ENCODE results near the gene AEN. TPM values are rescaled to one million over a fixed set of nuclear protein-coding genes. Genes with fewer than 3 reads are reported as not detected.

AEN gene
- total RNA-seq, 1 experiment from 2014 or later: 36.2 TPM

DNA sequence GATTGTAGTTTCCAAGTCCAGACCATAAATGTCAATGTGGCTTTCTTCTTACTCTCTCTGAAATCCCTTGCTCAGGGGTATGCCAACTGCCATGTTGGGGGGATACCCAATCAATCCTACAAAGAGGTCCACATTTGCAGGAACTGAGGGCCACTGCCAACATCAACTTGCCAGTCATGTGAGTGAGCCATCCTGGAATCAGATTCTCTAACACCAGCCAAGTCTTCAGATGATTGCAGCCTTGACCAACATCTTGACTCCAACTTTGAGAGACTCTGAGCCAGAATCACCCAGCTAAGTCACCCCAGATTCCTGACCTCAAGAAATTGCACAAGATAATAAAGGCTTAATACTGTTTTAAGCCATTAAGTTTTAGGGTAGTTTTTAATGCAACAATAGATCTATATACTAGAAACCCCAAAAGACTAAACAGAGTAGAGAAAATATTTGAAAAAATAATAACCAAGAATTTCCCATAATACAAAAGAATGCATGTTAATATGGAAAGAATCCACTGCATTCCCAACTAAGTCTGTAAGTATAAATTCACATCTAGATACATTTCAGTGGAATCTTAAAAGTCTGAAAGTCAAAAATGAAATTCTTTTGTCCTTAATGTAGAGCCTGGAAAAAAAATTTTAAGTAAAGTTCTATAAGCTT lies 40.0 kb downstream of the AEN start (continued):
- TF ChIP-seq ZNF274 (IDR thresholded peaks at IDR 0.05; ENCODE audit: low read depth, low read length) (no peak), EZH2 (IDR thresholded peaks at IDR 0.05) (no peak), YY1 (IDR thresholded peaks at IDR 0.05; ENCODE audit: extremely low read depth, insufficient replicate concordance, low read depth, low read length) (no peak), MAX (IDR thresholded peaks at IDR 0.05) (no peak)

DNA sequence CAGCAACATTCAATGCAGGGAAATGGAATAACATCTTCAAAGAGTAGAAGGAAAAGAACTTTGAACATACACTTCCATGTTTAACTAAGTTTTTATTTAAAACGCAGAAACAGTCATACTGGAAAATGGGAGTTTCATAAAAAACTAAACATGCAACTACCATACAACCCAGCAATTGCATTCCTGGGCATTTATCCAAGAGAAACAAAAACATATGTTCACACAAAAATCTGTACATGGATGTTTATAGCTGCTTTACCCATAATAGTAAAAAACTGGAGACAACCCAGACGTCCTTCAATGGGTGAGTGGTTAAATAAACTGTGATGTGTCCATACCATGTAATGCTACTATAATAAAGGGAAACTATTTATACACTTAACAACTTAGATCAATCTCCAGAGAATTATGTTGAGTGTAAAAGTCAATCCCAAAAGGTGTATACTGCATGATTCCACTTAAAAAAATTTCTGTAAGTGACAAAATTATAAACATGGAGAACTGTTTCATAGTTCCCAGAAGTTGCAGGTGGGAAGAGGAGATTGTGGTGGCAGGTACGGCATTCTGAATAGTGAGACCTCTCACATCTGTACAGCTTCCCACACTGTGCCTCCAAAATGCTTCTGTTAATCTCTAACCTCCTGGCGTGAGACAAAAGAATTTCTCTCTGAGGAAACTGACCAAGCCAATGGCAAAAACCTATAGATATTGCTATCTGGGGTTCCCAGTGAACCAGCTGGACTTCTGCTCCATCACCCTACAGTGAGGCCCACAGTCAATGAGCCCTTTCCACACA lies 40.8 kb downstream of the AEN start:
- no peaks in the 10 kb centered on the region for H3K36me3 ChIP-seq (ENCODE audit: control insufficient read depth in 1 of 2, insufficient read depth in 2 of 2, low read length in 2 of 2)
- H3K9ac ChIP-seq (ENCODE audit: low read length): no peak overlapping the region
- H2AFZ ChIP-seq (ENCODE audit: low read depth, low read length, poor library complexity, severe bottlenecking): no peak overlapping the region
- H3K9me3 ChIP-seq (ENCODE audit: control insufficient read depth in 1 of 2, insufficient read depth in 1 of 2, low read depth in 1 of 2, low read length in 2 of 2): no peaks in the 10 kb centered on the region
- peaks cover 6 to 17% of the 10 kb centered on the region in 2 experiments; a peak in 3 of 4 replicates for H3K4me1 ChIP-seq (ENCODE audit: control insufficient read depth in 1 of 2, insufficient read depth in 2 of 2, low read length in 2 of 2)
- no TSS peak for BruUV-seq (replicated peaks)
- TF ChIP-seq, protein P1, sequence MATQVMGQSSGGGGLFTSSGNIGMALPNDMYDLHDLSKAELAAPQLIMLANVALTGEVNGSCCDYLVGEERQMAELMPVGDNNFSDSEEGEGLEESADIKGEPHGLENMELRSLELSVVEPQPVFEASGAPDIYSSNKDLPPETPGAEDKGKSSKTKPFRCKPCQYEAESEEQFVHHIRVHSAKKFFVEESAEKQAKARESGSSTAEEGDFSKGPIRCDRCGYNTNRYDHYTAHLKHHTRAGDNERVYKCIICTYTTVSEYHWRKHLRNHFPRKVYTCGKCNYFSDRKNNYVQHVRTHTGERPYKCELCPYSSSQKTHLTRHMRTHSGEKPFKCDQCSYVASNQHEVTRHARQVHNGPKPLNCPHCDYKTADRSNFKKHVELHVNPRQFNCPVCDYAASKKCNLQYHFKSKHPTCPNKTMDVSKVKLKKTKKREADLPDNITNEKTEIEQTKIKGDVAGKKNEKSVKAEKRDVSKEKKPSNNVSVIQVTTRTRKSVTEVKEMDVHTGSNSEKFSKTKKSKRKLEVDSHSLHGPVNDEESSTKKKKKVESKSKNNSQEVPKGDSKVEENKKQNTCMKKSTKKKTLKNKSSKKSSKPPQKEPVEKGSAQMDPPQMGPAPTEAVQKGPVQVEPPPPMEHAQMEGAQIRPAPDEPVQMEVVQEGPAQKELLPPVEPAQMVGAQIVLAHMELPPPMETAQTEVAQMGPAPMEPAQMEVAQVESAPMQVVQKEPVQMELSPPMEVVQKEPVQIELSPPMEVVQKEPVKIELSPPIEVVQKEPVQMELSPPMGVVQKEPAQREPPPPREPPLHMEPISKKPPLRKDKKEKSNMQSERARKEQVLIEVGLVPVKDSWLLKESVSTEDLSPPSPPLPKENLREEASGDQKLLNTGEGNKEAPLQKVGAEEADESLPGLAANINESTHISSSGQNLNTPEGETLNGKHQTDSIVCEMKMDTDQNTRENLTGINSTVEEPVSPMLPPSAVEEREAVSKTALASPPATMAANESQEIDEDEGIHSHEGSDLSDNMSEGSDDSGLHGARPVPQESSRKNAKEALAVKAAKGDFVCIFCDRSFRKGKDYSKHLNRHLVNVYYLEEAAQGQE (IDR thresholded peaks at IDR 0.05; ENCODE audit: low read depth): no peak
- no peak for DNase-seq (ENCODE audit: low read depth, low spot score)
- POLR2A ChIA-PET: no interaction called here
- CTCF ChIA-PET: no interaction called here
- H3K4me2 ChIP-seq (ENCODE audit: low read length): no peak overlapping the region
- intact Hi-C loops (cut with micrococcal nuclease): loop anchor here (10.0 kb wide), 1 partner anchor 353 kb away; no protein-coding TSS in a partner anchor
- no peak for ATAC-seq
- no peaks in the 10 kb centered on the region for H3K27me3 ChIP-seq (ENCODE audit: insufficient read depth, low read length)
- H3K9me2 ChIP-seq (ENCODE audit: insufficient read depth): no peaks in the 10 kb centered on the region
- H3K4me3 ChIP-seq (replicated peaks in 1 of 2; ENCODE audit: low read depth in 1 of 2, low read length in 2 of 2): no peak overlapping the region
- no peak overlapping the region for H3K27ac ChIP-seq (ENCODE audit: low read depth, low read length)
- H4K20me1 ChIP-seq (ENCODE audit: insufficient read depth): no peaks in the 10 kb centered on the region
- H3K79me2 ChIP-seq (ENCODE audit: insufficient read depth, low read length): no peaks in the 10 kb centered on the region
- RAD21 ChIA-PET (ENCODE audit: low non-redundant PET in 1 of 2, low total read pairs in 2 of 2, uncharacterized antibody in 2 of 2, unreplicated experiment in 2 of 2): no interaction called here
